GM12865 (cell line): ENCODE measurements around the gene SCG3.

ENCODE experiments used
- DNase-seq: peaks from one replicate; pipeline ENCODE4 v3.0.0; 2010; ENCODE audit warnings: low read depth
- H3K4me3 ChIP-seq: 2 replicates; pipeline ENCODE4 v1.5.1; 2011; ENCODE audit warnings: mild to moderate bottlenecking, low read depth, low read length, control low read depth
- CTCF ChIP-seq: IDR thresholded peaks from 2 replicates; pipeline ENCODE4 v1.5.1; 2011; ENCODE audit warnings: low read length, control low read depth, low read depth, inconsistent platforms; ENCODE audit not compliant: insufficient read depth; ENCODE audit errors: missing control alignments

SCG3 gene

GRCh38 chr15:51669381-51669780 lies 11.9 kb upstream of the SCG3 start:
- no peak for TF ChIP-seq CTCF
- DNase-seq, result no peak
- no peak overlapping the region for H3K4me3 ChIP-seq

GRCh38 chr15:51672155-51672687 lies 9.1 kb upstream of the SCG3 start:
- no peak overlapping the region for H3K4me3 ChIP-seq
- DNase-seq, result no peak
- TF ChIP-seq CTCF, result no peak

GRCh38 chr15:51672913-51673857 lies 8.1 kb upstream of the SCG3 start:
- no peak for TF ChIP-seq CTCF
- no peak overlapping the region for H3K4me3 ChIP-seq
- DNase-seq, result no peak

- TF ChIP-seq CTCF, result no peak
- no peak for DNase-seq
- H3K4me3 ChIP-seq, result no peak overlapping the region
Observed at GRCh38 chr15:51675234-51675633, 6.1 kb upstream of the SCG3 start.

GRCh38 chr15:51677021-51677420 lies 4.3 kb upstream of the SCG3 start:
- no peak overlapping the region for H3K4me3 ChIP-seq
- TF ChIP-seq CTCF, result no peak
- DNase-seq, result no peak

GRCh38 chr15:51677452-51677851 lies 3.9 kb upstream of the SCG3 start:
- no peak for TF ChIP-seq CTCF
- H3K4me3 ChIP-seq, result no peak overlapping the region
- DNase-seq, result no peak

- TF ChIP-seq CTCF, result no peak
- H3K4me3 ChIP-seq, result no peak overlapping the region
Observed at GRCh38 chr15:51678096-51678495, 3.2 kb upstream of the SCG3 start.

More at GRCh38 chr15:51678096-51678495, 3.2 kb upstream of the SCG3 start:
- DNase-seq, result no peak
